Measurements from ENCODE around the gene CNBP.
"Not testable (repeated sequence)": the region's sequence is repeated elsewhere in the genome, so short reads cannot be mapped to it uniquely, and the experiment has no call there.

Gene CNBP

DNA sequence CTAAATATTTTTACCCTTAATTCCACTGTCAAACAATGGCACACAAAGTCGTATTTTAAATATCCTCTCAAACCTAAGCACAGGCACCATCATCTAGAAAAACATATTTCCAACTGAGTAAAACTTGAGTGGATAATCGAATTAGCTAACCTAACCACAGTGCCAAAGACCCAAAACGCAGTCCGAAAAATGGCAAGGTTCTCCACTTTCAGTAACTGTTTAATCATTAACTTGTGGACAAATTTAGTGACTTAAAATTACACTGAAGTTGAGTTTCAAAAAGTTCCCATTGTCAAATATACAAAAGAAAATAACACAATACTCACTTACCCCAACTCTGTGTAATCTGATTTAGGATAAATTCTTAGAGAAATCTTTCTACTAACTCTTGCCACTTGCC is 10.0 kb downstream of the CNBP start:
- H3K9ac ChIP-seq (ENCODE audit: low read length) = no peak overlapping the region
- no peak overlapping the region for H4K91ac ChIP-seq (ENCODE audit: low read depth, low read length)
- no peak overlapping the region for H2BK12ac ChIP-seq (ENCODE audit: low read length)
- peaks cover 10% of the 10 kb centered on the region for H3K79me2 ChIP-seq (ENCODE audit: control insufficient read depth, insufficient read depth, low read length, poor library complexity)
- peaks cover 20 to 24% of the 10 kb centered on the region in 2 experiments for H3K36me3 ChIP-seq (ENCODE audit: control insufficient read depth in 1 of 2, insufficient read depth in 2 of 2, low read length in 2 of 2)
- H3K4me2 ChIP-seq (ENCODE audit: low read length) = no peak overlapping the region
- no peak for DNase-seq
- H2AK5ac ChIP-seq (ENCODE audit: low read length) = no peak overlapping the region
- H3K14ac ChIP-seq (ENCODE audit: low read length) = no peak overlapping the region
- H4K8ac ChIP-seq (ENCODE audit: low read depth, low read length) = no peak overlapping the region
- H3K18ac ChIP-seq (ENCODE audit: low read length) = no peak overlapping the region
- H3K4me3 ChIP-seq (ENCODE audit: low read depth, low read length) = no peak overlapping the region
- H3K79me1 ChIP-seq (ENCODE audit: low read length) = no peaks in the 10 kb centered on the region
- H3K9me3 ChIP-seq (ENCODE audit: insufficient read depth, low read depth, low read length) = no peaks in the 10 kb centered on the region
- H2AFZ ChIP-seq (ENCODE audit: insufficient read depth, low read length, poor library complexity) = no peak overlapping the region
- no peak overlapping the region for H3K27ac ChIP-seq (ENCODE audit: low read depth, low read length)
- no peak overlapping the region for H3K23ac ChIP-seq (ENCODE audit: low read length)
- no peak overlapping the region for H2BK120ac ChIP-seq (ENCODE audit: insufficient read depth, low read length, poor library complexity)
- no CpG with 5 or more reads among the region's 4 CpGs for WGBS (ENCODE audit: extremely low coverage, insufficient coverage, insufficient read length)
- no peaks in the 10 kb centered on the region for H3K27me3 ChIP-seq (ENCODE audit: insufficient read depth, low read length)
- H2BK5ac ChIP-seq (ENCODE audit: low read depth, low read length, poor library complexity) = no peak overlapping the region
- no peaks in the 10 kb centered on the region for H3K4me1 ChIP-seq (ENCODE audit: control insufficient read depth in 1 of 2, insufficient read depth in 2 of 2, low read length in 2 of 2)
- no peak overlapping the region for H4K12ac ChIP-seq (ENCODE audit: low read depth, low read length)
- H3K4ac ChIP-seq (ENCODE audit: low read depth, low read length) = peak overlapping the region; percentile 83

GRCh38 chr3:129173206-129173605 is 10.5 kb downstream of the CNBP start:
- Histone ChIP-seq H3K36me3 (ENCODE audit: control insufficient read depth in 1 of 2, insufficient read depth in 2 of 2, low read length in 2 of 2) (peaks cover 21 to 23% of the 10 kb centered on the region in 2 experiments), H3K4me3 (ENCODE audit: low read depth, low read length) (no peak overlapping the region), H2AK5ac (ENCODE audit: low read length) (no peak overlapping the region), H3K18ac (ENCODE audit: low read length) (no peak overlapping the region), H3K27me3 (ENCODE audit: insufficient read depth, low read length) (no peaks in the 10 kb centered on the region), H4K91ac (ENCODE audit: low read depth, low read length) (no peak overlapping the region), H3K4ac (ENCODE audit: low read depth, low read length) (no peak overlapping the region), H3K4me2 (ENCODE audit: low read length) (no peak overlapping the region), H2BK120ac (ENCODE audit: insufficient read depth, low read length, poor library complexity) (no peak overlapping the region), H3K23ac (ENCODE audit: low read length) (no peak overlapping the region), H2BK12ac (ENCODE audit: low read length) (no peak overlapping the region), H3K79me2 (ENCODE audit: control insufficient read depth, insufficient read depth, low read length, poor library complexity) (peaks cover 8% of the 10 kb centered on the region), H3K4me1 (ENCODE audit: control insufficient read depth in 1 of 2, insufficient read depth in 2 of 2, low read length in 2 of 2) (no peaks in the 10 kb centered on the region), H2BK5ac (ENCODE audit: low read depth, low read length, poor library complexity) (no peak overlapping the region), H3K79me1 (ENCODE audit: low read length) (no peaks in the 10 kb centered on the region), H4K12ac (ENCODE audit: low read depth, low read length) (no peak overlapping the region), H2AFZ (ENCODE audit: insufficient read depth, low read length, poor library complexity) (no peak overlapping the region), H3K14ac (ENCODE audit: low read length) (no peak overlapping the region), H3K9me3 (ENCODE audit: insufficient read depth, low read depth, low read length) (no peaks in the 10 kb centered on the region), H3K9ac (ENCODE audit: low read length) (no peak overlapping the region), H4K8ac (ENCODE audit: low read depth, low read length) (no peak overlapping the region), H3K27ac (ENCODE audit: low read depth, low read length) (no peak overlapping the region)
- no peak for DNase-seq
- no CpG with 5 or more reads among the region's 2 CpGs for WGBS (ENCODE audit: extremely low coverage, insufficient coverage, insufficient read length)

DNA sequence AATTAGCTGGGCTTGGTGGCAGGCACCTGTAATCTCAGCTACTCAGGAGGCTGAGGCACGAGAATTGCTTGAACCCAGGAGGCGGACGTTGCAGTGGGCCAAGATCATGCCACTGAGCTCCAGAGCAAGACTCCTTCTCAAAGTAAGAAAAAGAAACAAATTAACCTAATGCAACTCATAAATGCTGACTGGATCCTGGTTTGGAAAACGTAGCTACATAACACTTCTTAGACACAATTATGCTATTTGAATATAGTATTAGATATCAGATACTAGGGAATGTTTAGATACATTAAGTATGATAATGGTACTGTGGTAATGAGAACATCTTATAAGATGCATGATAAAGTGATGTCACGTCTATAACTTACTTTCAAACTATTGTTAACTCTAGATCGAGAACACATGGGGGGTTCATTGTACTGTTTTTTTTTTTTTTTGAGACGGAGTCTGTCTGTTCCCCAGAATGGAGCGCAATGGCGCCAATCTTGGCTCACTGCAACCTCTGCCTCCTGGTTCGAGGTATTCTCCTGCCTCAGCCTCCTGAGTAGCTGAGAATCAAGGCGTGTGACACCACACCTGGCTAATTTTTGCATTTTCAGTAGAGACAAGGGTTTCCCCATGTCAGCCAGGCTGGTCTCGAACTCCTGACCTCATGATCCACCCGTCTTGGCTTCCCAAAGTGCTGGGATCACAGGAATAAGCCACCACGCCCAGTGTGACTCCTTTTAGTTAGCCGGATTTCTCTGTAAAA is 16.9 kb downstream of the CNBP start:
- H3K14ac ChIP-seq (ENCODE audit: low read length) = no peak overlapping the region
- WGBS (ENCODE audit: extremely low coverage, insufficient coverage, insufficient read length) = no CpG with 5 or more reads among the region's 15 CpGs
- no peak overlapping the region for H2BK12ac ChIP-seq (ENCODE audit: low read length)
- H3K79me2 ChIP-seq (ENCODE audit: control insufficient read depth, insufficient read depth, low read length, poor library complexity) = peaks cover 2% of the 10 kb centered on the region
- no peak overlapping the region for H3K9ac ChIP-seq (ENCODE audit: low read length)
- no peaks in the 10 kb centered on the region for H3K9me3 ChIP-seq (ENCODE audit: insufficient read depth, low read depth, low read length)
- no peak overlapping the region for H3K18ac ChIP-seq (ENCODE audit: low read length)
- H2BK5ac ChIP-seq (ENCODE audit: low read depth, low read length, poor library complexity) = no peak overlapping the region
- no peak overlapping the region for H3K23ac ChIP-seq (ENCODE audit: low read length)
- H3K27ac ChIP-seq (ENCODE audit: low read depth, low read length) = no peak overlapping the region
- H2BK120ac ChIP-seq (ENCODE audit: insufficient read depth, low read length, poor library complexity) = no peak overlapping the region
- no peaks in the 10 kb centered on the region for H3K27me3 ChIP-seq (ENCODE audit: insufficient read depth, low read length)
- H4K91ac ChIP-seq (ENCODE audit: low read depth, low read length) = no peak overlapping the region
- no peak overlapping the region for H3K4me2 ChIP-seq (ENCODE audit: low read length)
- H2AK5ac ChIP-seq (ENCODE audit: low read length) = no peak overlapping the region
- H3K4ac ChIP-seq (ENCODE audit: low read depth, low read length) = no peak overlapping the region
- no peaks in the 10 kb centered on the region for H3K79me1 ChIP-seq (ENCODE audit: low read length)
- H3K36me3 ChIP-seq (ENCODE audit: control insufficient read depth in 1 of 2, insufficient read depth in 2 of 2, low read length in 2 of 2) = peaks cover 30 to 38% of the 10 kb centered on the region in 2 experiments
- peaks cover 4 to 5% of the 10 kb centered on the region in 2 experiments for H3K4me1 ChIP-seq (ENCODE audit: control insufficient read depth in 1 of 2, insufficient read depth in 2 of 2, low read length in 2 of 2)
- H4K12ac ChIP-seq (ENCODE audit: low read depth, low read length) = no peak overlapping the region
- DNase-seq = no peak
- H3K4me3 ChIP-seq (ENCODE audit: low read depth, low read length) = no peak overlapping the region
- no peak overlapping the region for H4K8ac ChIP-seq (ENCODE audit: low read depth, low read length)
- no peak overlapping the region for H2AFZ ChIP-seq (ENCODE audit: insufficient read depth, low read length, poor library complexity)

DNA sequence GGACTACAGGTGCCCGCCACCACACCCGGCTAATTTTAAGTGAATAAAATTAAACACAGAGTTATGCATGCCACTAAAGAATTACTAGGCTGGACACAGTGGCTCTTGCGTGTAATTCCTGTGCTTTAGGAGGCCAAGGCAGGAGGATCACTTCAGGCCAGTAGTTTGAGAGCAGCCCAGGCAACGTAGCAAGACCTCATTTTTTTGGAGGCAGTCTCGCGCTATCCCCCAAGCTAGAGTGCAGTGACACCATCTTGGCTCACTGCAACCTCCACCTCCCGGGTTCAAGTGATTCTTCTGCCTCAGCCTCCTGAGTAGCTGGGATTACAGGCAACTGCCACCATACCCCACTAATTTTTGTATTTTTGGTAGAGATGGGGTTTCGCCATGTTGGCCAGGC is 18.1 kb downstream of the CNBP start:
- H3K79me1 ChIP-seq (ENCODE audit: low read length); H2BK5ac ChIP-seq (ENCODE audit: low read depth, low read length, poor library complexity); H3K14ac ChIP-seq (ENCODE audit: low read length); H4K8ac ChIP-seq (ENCODE audit: low read depth, low read length); DNase-seq; H3K27me3 ChIP-seq (ENCODE audit: insufficient read depth, low read length); H3K9ac ChIP-seq (ENCODE audit: low read length); H2AFZ ChIP-seq (ENCODE audit: insufficient read depth, low read length, poor library complexity); H3K27ac ChIP-seq (ENCODE audit: low read depth, low read length); H3K4ac ChIP-seq (ENCODE audit: low read depth, low read length); H2AK5ac ChIP-seq (ENCODE audit: low read length); H4K91ac ChIP-seq (ENCODE audit: low read depth, low read length); H3K18ac ChIP-seq (ENCODE audit: low read length); H3K4me2 ChIP-seq (ENCODE audit: low read length); H3K23ac ChIP-seq (ENCODE audit: low read length); H3K4me1 ChIP-seq (ENCODE audit: control insufficient read depth in 1 of 2, insufficient read depth in 2 of 2, low read length in 2 of 2); H2BK12ac ChIP-seq (ENCODE audit: low read length); H4K12ac ChIP-seq (ENCODE audit: low read depth, low read length); H3K79me2 ChIP-seq (ENCODE audit: control insufficient read depth, insufficient read depth, low read length, poor library complexity); H2BK120ac ChIP-seq (ENCODE audit: insufficient read depth, low read length, poor library complexity); H3K9me3 ChIP-seq (ENCODE audit: insufficient read depth, low read depth, low read length); H3K4me3 ChIP-seq (ENCODE audit: low read depth, low read length): not testable (repeated sequence)
- peaks cover 23 to 30% of the 10 kb centered on the region in 2 experiments for H3K36me3 ChIP-seq (ENCODE audit: control insufficient read depth in 1 of 2, insufficient read depth in 2 of 2, low read length in 2 of 2)
- no CpG with 5 or more reads among the region's 8 CpGs for WGBS (ENCODE audit: extremely low coverage, insufficient coverage, insufficient read length)

Data from trophoblast cell (in vitro differentiated cells and primary cell).